Stimulated activated CD4-positive, alpha-beta T cell treated with anti-CD3 and anti-CD28 coated beads, Interleukin-15, amount 100 ng/mL, for 1 hour (primary cell): Measurements from ENCODE around the gene KRTAP4-12.
"Not testable (repeated sequence)": the region's sequence is repeated elsewhere in the genome, so short reads cannot be mapped to it uniquely, and the experiment has no call there.

Experiments used
- DNase-seq, 2 donors: peaks; one replicate each; pipeline ENCODE4 v3.0.0-alpha.2; 2020; ENCODE audit warnings: low read depth in 1 of 2, low spot score in 1 of 2

Gene KRTAP4-12

GRCh38 chr17:41123991-41124371, at the start of gene KRTAP4-12:
KRTAP4-12 (minus strand) TSS chr17:41124182; CDS start chr17:41124122, 60 bp downstream.
- DNase-seq: not testable (repeated sequence)

GRCh38 chr17:41171886-41172285, 47.9 kb upstream of the KRTAP4-12 start:
- no peak for DNase-seq

GRCh38 chr17:41168121-41168520, 44.1 kb upstream of the KRTAP4-12 start, which contains the start of gene KRTAP4-3:
KRTAP4-3 (minus strand) TSS chr17:41168221; CDS start chr17:41168172, 49 bp downstream.
- DNase-seq: no peak

GRCh38 chr17:41167561-41167960, 43.6 kb upstream of the KRTAP4-12 start:
- no peak for DNase-seq

GRCh38 chr17:41163828-41164227, 39.8 kb upstream of the KRTAP4-12 start:
- DNase-seq: no peak

GRCh38 chr17:41160648-41161047, 36.7 kb upstream of the KRTAP4-12 start, which contains the start of gene KRTAP4-4:
KRTAP4-4 (minus strand) TSS chr17:41160748; CDS start chr17:41160691, 57 bp downstream.
- no peak for DNase-seq

GRCh38 chr17:41160190-41160589, 36.2 kb upstream of the KRTAP4-12 start:
- not testable (repeated sequence) for DNase-seq

- no peak for DNase-seq
Observed at GRCh38 chr17:41153856-41154255, 29.9 kb upstream of the KRTAP4-12 start.

- no peak for DNase-seq
Observed at GRCh38 chr17:41151525-41151924, 27.5 kb upstream of the KRTAP4-12 start.

GRCh38 chr17:41150026-41150425, 26.0 kb upstream of the KRTAP4-12 start:
- DNase-seq: no peak

- DNase-seq: no peak
Observed at GRCh38 chr17:41149652-41149985, 25.6 kb upstream of the KRTAP4-12 start, which contains the start of gene KRTAP4-5. KRTAP4-5 (minus strand) TSS chr17:41149825; CDS start chr17:41149767, 58 bp downstream.

- DNase-seq: not testable (repeated sequence)
Observed at GRCh38 chr17:41148971-41149651, 25.1 kb upstream of the KRTAP4-12 start.

- no peak for DNase-seq
Observed at GRCh38 chr17:41147531-41148204, 23.7 kb upstream of the KRTAP4-12 start.

GRCh38 chr17:41145261-41145660, 21.3 kb upstream of the KRTAP4-12 start:
- DNase-seq: no peak

- no peak for DNase-seq
Observed at GRCh38 chr17:41144846-41145245, 20.9 kb upstream of the KRTAP4-12 start.

- no peak for DNase-seq
Observed at GRCh38 chr17:41141361-41141760, 17.4 kb upstream of the KRTAP4-12 start.

- no peak for DNase-seq
Observed at GRCh38 chr17:41140360-41141131, 16.6 kb upstream of the KRTAP4-12 start, which contains the start of gene KRTAP4-6. KRTAP4-6 (minus strand) TSS chr17:41140544; CDS start chr17:41140487, 57 bp downstream.

GRCh38 chr17:41139865-41140264, 15.9 kb upstream of the KRTAP4-12 start:
- not testable (repeated sequence) for DNase-seq

- DNase-seq: no peak
Observed at GRCh38 chr17:41133880-41134735, 10.1 kb upstream of the KRTAP4-12 start.

GRCh38 chr17:41131979-41132378, 8.0 kb upstream of the KRTAP4-12 start:
- no peak for DNase-seq

- DNase-seq: no peak
Observed at GRCh38 chr17:41127371-41127770, 3.4 kb upstream of the KRTAP4-12 start.
